Stimulated activated CD8-positive, alpha-beta memory T cell treated with anti-CD3 and anti-CD28 coated beads, Interleukin-4, amount 100 ng/mL, for 24 hours (primary cell): Measurements from ENCODE around the gene MTOR.
"Not testable (repeated sequence)": the region's sequence is repeated elsewhere in the genome, so short reads cannot be mapped to it uniquely, and the experiment has no call there.

Experiments used
- DNase-seq: peaks from one replicate; pipeline ENCODE4 v3.0.0-alpha.2; 2020; ENCODE audit warnings: low read depth

The MTOR gene

GRCh38 chr1:11262171-11263049 lies at the start of gene MTOR:
TSS of gene MTOR (minus strand) at chr1:11262551. CDS start at chr1:11259409, 3,142 bp downstream.
- DNase-seq, result peak; percentile 92

GRCh38 chr1:11309385-11309784 lies 47.0 kb upstream of the MTOR start:
- no peak for DNase-seq

GRCh38 chr1:11308699-11309224 lies 46.4 kb upstream of the MTOR start:
- no peak for DNase-seq

- DNase-seq, result no peak
These were observed 45.5 kb upstream of the MTOR start for GRCh38 chr1:11307852-11308251.

GRCh38 chr1:11305516-11305915 lies 43.2 kb upstream of the MTOR start:
- not testable (repeated sequence) for DNase-seq

GRCh38 chr1:11302366-11302765 lies 40.0 kb upstream of the MTOR start:
- DNase-seq, result no peak

- DNase-seq, result no peak
These were observed 39.2 kb upstream of the MTOR start for GRCh38 chr1:11301601-11302000.

GRCh38 chr1:11299225-11299574 lies 36.8 kb upstream of the MTOR start:
- no peak for DNase-seq

GRCh38 chr1:11298390-11299224 lies 36.3 kb upstream of the MTOR start:
- DNase-seq, result no peak

- not testable (repeated sequence) for DNase-seq
These were observed 35.4 kb upstream of the MTOR start for GRCh38 chr1:11297774-11298173.

- no peak for DNase-seq
These were observed 33.6 kb upstream of the MTOR start for GRCh38 chr1:11295905-11296304.

- DNase-seq, result no peak
These were observed 32.6 kb upstream of the MTOR start for GRCh38 chr1:11294951-11295350.

- no peak for DNase-seq
These were observed 31.5 kb upstream of the MTOR start for GRCh38 chr1:11293856-11294255.

GRCh38 chr1:11291049-11291448 lies 28.7 kb upstream of the MTOR start:
- no peak for DNase-seq

GRCh38 chr1:11289064-11289463 lies 26.7 kb upstream of the MTOR start:
- DNase-seq, result no peak

- no peak for DNase-seq
These were observed 24.5 kb upstream of the MTOR start for GRCh38 chr1:11286735-11287410.

- DNase-seq, result no peak
These were observed 23.8 kb upstream of the MTOR start for GRCh38 chr1:11285883-11286734.

- DNase-seq, result no peak
These were observed 22.4 kb upstream of the MTOR start for GRCh38 chr1:11284784-11285183.

- no peak for DNase-seq
These were observed 20.8 kb upstream of the MTOR start for GRCh38 chr1:11283151-11283550.

- DNase-seq, result no peak
These were observed 19.4 kb upstream of the MTOR start for GRCh38 chr1:11281518-11282331.
